Cardiac septum (tissue), 1 donor: Measurements from ENCODE around the gene EGFLAM. TPM values are rescaled to one million over a fixed set of nuclear protein-coding genes. Genes with fewer than 3 reads are reported as not detected.
A peak's percentile ranks its signal among the peaks of the same experiment; 100 is the strongest.

Source experiments
- DNase-seq: peaks from one replicate; pipeline ENCODE4 v3.0.0-alpha.2; 2020; ENCODE audit warnings: low spot score
- intact Hi-C: fragments of 100-400 bp; cut with DNase I; formaldehyde crosslinking; loops from one replicate; pipeline ENCODE4 v1.14.0; 2022
- total RNA-seq: library from RNA; stranded (reverse); fragmentation: NEBNext Ultra II Directional; extraction: Animal tissue kit (Norgen Biotek cat#: 25700); gene quantifications from one replicate; pipeline ENCODE4 v1.2.1, GENCODE V29; 2021
- donor health status: DM: no; HTN: no; CAD: no.

Gene EGFLAM
- total RNA-seq, 1 donor from 2014 or later, result 6.3 TPM

GRCh38 chr5:38433160-38433861, 175.0 kb downstream of the EGFLAM start:
- peak; percentile 74 for DNase-seq
- intact Hi-C loops, result loop anchor here (5.0 kb wide), 1 partner anchor 51 kb away; no protein-coding TSS in a partner anchor

GRCh38 chr5:38434966-38435705, 176.8 kb downstream of the EGFLAM start:
- intact Hi-C loops, result loop anchor here (5.0 kb wide), 1 partner anchor 53 kb away; no protein-coding TSS in a partner anchor
- DNase-seq, result peak; percentile 24

GRCh38 chr5:38438757-38439156, 180.4 kb downstream of the EGFLAM start:
- intact Hi-C loops, result no loop called here

GRCh38 chr5:38441453-38442246, 183.3 kb downstream of the EGFLAM start:
- peak; percentile 91 for DNase-seq
- intact Hi-C loops, result loop anchor here (2.0 to 10.0 kb wide), 2 partner anchors 367 to 483 kb away; no protein-coding TSS in a partner anchor

More at GRCh38 chr5:38438757-38439156, 180.4 kb downstream of the EGFLAM start:
- DNase-seq, result no peak

- no peak for DNase-seq
- intact Hi-C loops, result loop anchor here (10.0 kb wide), 1 partner anchor 483 kb away; no protein-coding TSS in a partner anchor
Measured at GRCh38 chr5:38442247-38442573, 183.9 kb downstream of the EGFLAM start.

- intact Hi-C loops, result loop anchor here (1.0 to 10.0 kb wide), 2 partner anchors 224 to 481 kb away; no protein-coding TSS in a partner anchor
- no peak for DNase-seq
Measured at GRCh38 chr5:38443390-38443789, 185.0 kb downstream of the EGFLAM start.

- DNase-seq, result peak; percentile 76
- intact Hi-C loops, result loop anchor here (5.0 to 10.0 kb wide), 2 partner anchors 112 to 479 kb away; partner anchors contain the start of gene LIFR
Measured at GRCh38 chr5:38445374-38446028, 187.1 kb downstream of the EGFLAM start.

- intact Hi-C loops, result loop anchor here (5.0 to 10.0 kb wide), 2 partner anchors 111 to 479 kb away; partner anchors contain the start of gene LIFR
- peak; percentile 73 for DNase-seq
Measured at GRCh38 chr5:38446029-38446522, 187.7 kb downstream of the EGFLAM start.

GRCh38 chr5:38447056-38447455, 188.7 kb downstream of the EGFLAM start:
- DNase-seq, result no peak
- intact Hi-C loops, result loop anchor here (5.0 to 10.0 kb wide), 2 partner anchors 110 to 478 kb away; partner anchors contain the start of gene LIFR

GRCh38 chr5:38447786-38448185, 189.4 kb downstream of the EGFLAM start:
- DNase-seq, result no peak
- intact Hi-C loops, result loop anchor here (5.0 to 10.0 kb wide), 2 partner anchors 110 to 477 kb away; partner anchors contain the start of gene LIFR

- intact Hi-C loops, result loop anchor here (5.0 to 10.0 kb wide), 2 partner anchors 109 to 476 kb away; partner anchors contain the start of gene LIFR
Measured at GRCh38 chr5:38448568-38449350, 190.4 kb downstream of the EGFLAM start.

GRCh38 chr5:38450627-38451026, 192.3 kb downstream of the EGFLAM start:
- intact Hi-C loops, result no loop called here
- DNase-seq, result no peak

More at GRCh38 chr5:38448568-38449350, 190.4 kb downstream of the EGFLAM start:
- DNase-seq, result no peak

- intact Hi-C loops, result no loop called here
- DNase-seq, result no peak
Measured at GRCh38 chr5:38451074-38451725, 192.8 kb downstream of the EGFLAM start.

GRCh38 chr5:38452201-38452600, 193.8 kb downstream of the EGFLAM start:
- DNase-seq, result no peak
- intact Hi-C loops, result no loop called here

GRCh38 chr5:38453506-38453905, 195.1 kb downstream of the EGFLAM start:
- no peak for DNase-seq
- intact Hi-C loops, result no loop called here

GRCh38 chr5:38453921-38454320, 195.6 kb downstream of the EGFLAM start:
- intact Hi-C loops, result no loop called here
- DNase-seq, result peak; percentile 53

GRCh38 chr5:38455796-38456330, 197.5 kb downstream of the EGFLAM start:
- intact Hi-C loops, result no loop called here
- no peak for DNase-seq
